CD14-positive monocyte (primary cell): ENCODE data around the gene TNFRSF13B. TPM values are rescaled to one million over a fixed set of nuclear protein-coding genes. Genes with fewer than 3 reads are reported as not detected.

ENCODE experiments used
- DNase-seq, 3 donors: peaks; one replicate each; pipeline ENCODE4 v3.0.0-alpha.2; 2011 to 2022
- H2AFZ ChIP-seq: 2 replicates; pipeline ENCODE4 v1.6.0; 2012; ENCODE audit warnings: mild to moderate bottlenecking, low read depth, low read length, inconsistent platforms; ENCODE audit not compliant: insufficient read depth, poor library complexity, severe bottlenecking
- H3K27ac ChIP-seq, 2 donors: 1 replicate in 1 of 2; 2 replicates in 1 of 2; pipeline ENCODE4 v1.5.1; 2012 to 2013; ENCODE audit warnings: low read length in 2 of 2, control low read depth in 1 of 2, inconsistent platforms in 1 of 2, low read depth in 1 of 2, mild to moderate bottlenecking in 1 of 2
- H3K27me3 ChIP-seq, 2 donors: one replicate each; pipeline versions ENCODE4 v1.6.0 to v1.6.1; 2011 to 2013; ENCODE audit warnings: low read length in 2 of 2; ENCODE audit not compliant: control insufficient read depth in 2 of 2, insufficient read depth in 2 of 2
- H3K36me3 ChIP-seq, 2 donors: replicated peaks in 1 of 2; 1 replicate in 1 of 2; 2 replicates in 1 of 2; pipeline versions ENCODE4 v1.5.1 to v1.6.1; 2012 to 2013; ENCODE audit warnings: low read length in 2 of 2, control low read depth in 1 of 2, inconsistent platforms in 1 of 2, mild to moderate bottlenecking in 1 of 2; ENCODE audit not compliant: insufficient read depth in 2 of 2, control insufficient read depth in 1 of 2
- H3K4me1 ChIP-seq, 2 donors: 1 replicate in 1 of 2; 2 replicates in 1 of 2; pipeline versions ENCODE4 v1.5.1 to v1.6.1; 2012 to 2013; ENCODE audit warnings: low read length in 2 of 2, control low read depth in 1 of 2, inconsistent platforms in 1 of 2, mild to moderate bottlenecking in 1 of 2, moderate library complexity in 1 of 2; ENCODE audit not compliant: insufficient read depth in 2 of 2, control insufficient read depth in 1 of 2
- H3K4me2 ChIP-seq: replicated peaks from 2 replicates; pipeline ENCODE3; 2012; ENCODE audit warnings: low read length, moderate library complexity, mild to moderate bottlenecking; ENCODE audit not compliant: poor library complexity, severe bottlenecking; ENCODE audit errors: extremely low read depth
- H3K4me3 ChIP-seq, 3 experiments: fragments of 200-600 bp in 1 of 3; sonication (generic) in 1 of 3; replicated peaks in 1 of 3; 1 replicate in 2 of 3; 2 replicates in 1 of 3; pipeline ENCODE4 v1.5.1; 2011 to 2013; ENCODE audit warnings: low read length in 3 of 3, mild to moderate bottlenecking in 3 of 3, control low read depth in 2 of 3, low read depth in 2 of 3, inconsistent platforms in 1 of 3, moderate library complexity in 1 of 3
- H3K79me2 ChIP-seq: 2 replicates; pipeline ENCODE4 v1.6.0; 2012; ENCODE audit warnings: mild to moderate bottlenecking, control low read depth, inconsistent platforms, low read length, moderate library complexity; ENCODE audit not compliant: insufficient read depth
- H3K9ac ChIP-seq: 2 replicates; pipeline ENCODE4 v1.6.0; 2017; ENCODE audit warnings: low read length, mild to moderate bottlenecking; ENCODE audit not compliant: insufficient read depth, poor library complexity, severe bottlenecking
- H3K9me3 ChIP-seq, 2 donors: replicated peaks in 1 of 2; 1 replicate in 1 of 2; 2 replicates in 1 of 2; pipeline versions ENCODE4 v1.5.1 to v1.6.1; 2012 to 2013; ENCODE audit warnings: low read length in 2 of 2, control low read depth in 1 of 2; ENCODE audit not compliant: control insufficient read depth in 1 of 2, insufficient read depth in 1 of 2
- H4K20me1 ChIP-seq: 2 replicates; pipeline ENCODE4 v1.6.0; 2012; ENCODE audit warnings: mild to moderate bottlenecking, low read length, control low read depth, moderate library complexity; ENCODE audit not compliant: insufficient read depth
- H3K27ac Mint-ChIP-seq, 7 donors: one replicate each; pipeline ENCODE4 v1.8.0; 2020; ENCODE audit warnings: mild to moderate bottlenecking in 7 of 7, mixed read lengths in 7 of 7, moderate library complexity in 6 of 7, inconsistent platforms in 2 of 7
- H3K27me3 Mint-ChIP-seq, 3 donors: one replicate each; pipeline ENCODE4 v1.8.0; 2021 to 2022; ENCODE audit warnings: low read depth in 3 of 3, mild to moderate bottlenecking in 3 of 3, mixed read lengths in 3 of 3, moderate library complexity in 3 of 3, inconsistent platforms in 1 of 3
- H3K36me3 Mint-ChIP-seq, 2 donors: one replicate each; pipeline ENCODE4 v1.8.0; 2020; ENCODE audit warnings: mixed read lengths in 2 of 2, inconsistent platforms in 1 of 2, mild to moderate bottlenecking in 1 of 2
- H3K4me1 Mint-ChIP-seq: one replicate; pipeline ENCODE4 v1.8.0; 2020; ENCODE audit warnings: mild to moderate bottlenecking, mixed read lengths
- H3K4me3 Mint-ChIP-seq, 2 donors: one replicate each; pipeline ENCODE4 v1.8.0; 2020; ENCODE audit warnings: mild to moderate bottlenecking in 2 of 2, mixed read lengths in 2 of 2, moderate library complexity in 1 of 2
- H3K9me3 Mint-ChIP-seq, 7 donors: one replicate each; pipeline ENCODE4 v1.8.0; 2020 to 2022; ENCODE audit warnings: mixed read lengths in 7 of 7, mild to moderate bottlenecking in 6 of 7, moderate library complexity in 6 of 7, inconsistent platforms in 2 of 7
- WGBS: methylation state at CpG from one replicate; pipeline ENCODE4 v1.1.5; 2013; ENCODE audit warnings: missing lambda C conversion rate; ENCODE audit not compliant: insufficient coverage; 5-methylcytosine and 5-hydroxymethylcytosine counted together
- intact Hi-C, 2 donors: fragments of 100-400 bp; cut with micrococcal nuclease; formaldehyde crosslinking; loops; one replicate each; pipeline versions ENCODE4 v1.15.0 to v1.15.1; 2023
- polyA plus RNA-seq, 3 donors: library from polyadenylated mRNA; depleted of rRNA in 1 of 3; unstranded in 2 of 3; stranded (reverse) in 1 of 3; fragments of 300-500 nt in 2 of 3; fragments of >200 nt in 1 of 3; fragmentation: Illumina TruSeq in 2 of 3; gene quantifications; 1 replicate in 2 of 3; 2 replicates in 1 of 3; pipeline ENCODE4 v1.2.3, GENCODE V29; 2012 to 2021
- TF ChIP-seq, protein P1 (sequence below): fragments of 200-600 bp; IDR thresholded peaks from one replicate; pipeline ENCODE4 v1.8.0; 2022; ENCODE audit warnings: antibody characterized with exemption, mild to moderate bottlenecking

The TNFRSF13B gene
- polyA plus RNA-seq, 3 donors, result 0.21 to 0.47 TPM; not detected in 1

DNA sequence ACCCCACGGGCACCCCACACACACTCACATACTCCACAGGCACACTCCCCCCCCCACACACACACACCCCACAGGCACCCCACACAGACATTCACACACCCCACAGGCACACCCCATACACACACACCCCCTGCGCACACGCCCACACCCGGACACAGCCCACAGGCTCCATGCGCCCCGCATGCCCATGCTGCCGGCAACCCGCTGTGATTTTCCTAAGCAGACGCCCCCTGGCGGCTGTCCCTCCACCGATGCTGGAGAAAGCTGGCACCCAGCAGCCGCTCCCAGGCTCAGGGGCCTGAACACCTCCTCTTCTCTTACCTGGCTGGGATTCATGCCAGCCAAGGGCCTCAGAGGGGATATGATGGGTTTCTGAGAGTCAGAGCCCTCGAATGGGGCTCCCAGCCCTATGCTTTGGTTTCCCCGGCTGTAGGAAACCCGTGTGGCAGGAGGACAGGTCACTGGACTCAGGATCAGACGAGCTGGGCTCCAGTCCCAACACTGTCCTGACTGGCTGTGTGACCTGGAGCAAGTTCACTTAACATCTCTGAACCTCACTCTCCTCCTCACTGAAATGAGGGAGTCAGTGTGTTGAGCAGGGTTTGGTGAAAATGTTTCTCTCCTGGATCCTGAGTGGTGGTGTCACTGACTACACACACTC is 19.6 kb upstream of the TNFRSF13B start:
- Histone ChIP-seq H2AFZ (peak overlapping the region; percentile 48), H3K4me3 (no peak overlapping the region), H4K20me1 (no peaks in the 10 kb centered on the region), H3K27me3 (no peaks in the 10 kb centered on the region), H3K36me3 (no peaks in the 10 kb centered on the region), H3K9ac (no peak overlapping the region), H3K79me2 (no peaks in the 10 kb centered on the region), H3K4me2 (no peak overlapping the region), H3K27ac (no peak overlapping the region), H3K4me1 (peaks cover 35 to 46% of the 10 kb centered on the region in 2 donors), H3K9me3 (no peaks in the 10 kb centered on the region)
- Mint-ChIP-seq H3K4me1 (peaks cover 40% of the 10 kb centered on the region), H3K9me3 (no peaks in the 10 kb centered on the region), H3K27me3 (peaks cover 0 to 6% (median 2%) of the 10 kb centered on the region in 3 donors), H3K4me3 (no peak overlapping the region), H3K36me3 (peaks cover 0 to 1% of the 10 kb centered on the region in 2 donors), H3K27ac (peak overlapping the region in 1 of 7 donors; percentile 70)
- 17% methylated on average over 15 of the region's 16 CpGs for WGBS
- peak; percentile 61 to 71 (median 70) for DNase-seq
- intact Hi-C loops, result loop anchor here in 1 of 2 donors (5.0 kb wide), 1 partner anchor 454 kb away; no protein-coding TSS in a partner anchor
- TF ChIP-seq, protein P1, sequence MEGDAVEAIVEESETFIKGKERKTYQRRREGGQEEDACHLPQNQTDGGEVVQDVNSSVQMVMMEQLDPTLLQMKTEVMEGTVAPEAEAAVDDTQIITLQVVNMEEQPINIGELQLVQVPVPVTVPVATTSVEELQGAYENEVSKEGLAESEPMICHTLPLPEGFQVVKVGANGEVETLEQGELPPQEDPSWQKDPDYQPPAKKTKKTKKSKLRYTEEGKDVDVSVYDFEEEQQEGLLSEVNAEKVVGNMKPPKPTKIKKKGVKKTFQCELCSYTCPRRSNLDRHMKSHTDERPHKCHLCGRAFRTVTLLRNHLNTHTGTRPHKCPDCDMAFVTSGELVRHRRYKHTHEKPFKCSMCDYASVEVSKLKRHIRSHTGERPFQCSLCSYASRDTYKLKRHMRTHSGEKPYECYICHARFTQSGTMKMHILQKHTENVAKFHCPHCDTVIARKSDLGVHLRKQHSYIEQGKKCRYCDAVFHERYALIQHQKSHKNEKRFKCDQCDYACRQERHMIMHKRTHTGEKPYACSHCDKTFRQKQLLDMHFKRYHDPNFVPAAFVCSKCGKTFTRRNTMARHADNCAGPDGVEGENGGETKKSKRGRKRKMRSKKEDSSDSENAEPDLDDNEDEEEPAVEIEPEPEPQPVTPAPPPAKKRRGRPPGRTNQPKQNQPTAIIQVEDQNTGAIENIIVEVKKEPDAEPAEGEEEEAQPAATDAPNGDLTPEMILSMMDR, result peak; percentile 82

DNA sequence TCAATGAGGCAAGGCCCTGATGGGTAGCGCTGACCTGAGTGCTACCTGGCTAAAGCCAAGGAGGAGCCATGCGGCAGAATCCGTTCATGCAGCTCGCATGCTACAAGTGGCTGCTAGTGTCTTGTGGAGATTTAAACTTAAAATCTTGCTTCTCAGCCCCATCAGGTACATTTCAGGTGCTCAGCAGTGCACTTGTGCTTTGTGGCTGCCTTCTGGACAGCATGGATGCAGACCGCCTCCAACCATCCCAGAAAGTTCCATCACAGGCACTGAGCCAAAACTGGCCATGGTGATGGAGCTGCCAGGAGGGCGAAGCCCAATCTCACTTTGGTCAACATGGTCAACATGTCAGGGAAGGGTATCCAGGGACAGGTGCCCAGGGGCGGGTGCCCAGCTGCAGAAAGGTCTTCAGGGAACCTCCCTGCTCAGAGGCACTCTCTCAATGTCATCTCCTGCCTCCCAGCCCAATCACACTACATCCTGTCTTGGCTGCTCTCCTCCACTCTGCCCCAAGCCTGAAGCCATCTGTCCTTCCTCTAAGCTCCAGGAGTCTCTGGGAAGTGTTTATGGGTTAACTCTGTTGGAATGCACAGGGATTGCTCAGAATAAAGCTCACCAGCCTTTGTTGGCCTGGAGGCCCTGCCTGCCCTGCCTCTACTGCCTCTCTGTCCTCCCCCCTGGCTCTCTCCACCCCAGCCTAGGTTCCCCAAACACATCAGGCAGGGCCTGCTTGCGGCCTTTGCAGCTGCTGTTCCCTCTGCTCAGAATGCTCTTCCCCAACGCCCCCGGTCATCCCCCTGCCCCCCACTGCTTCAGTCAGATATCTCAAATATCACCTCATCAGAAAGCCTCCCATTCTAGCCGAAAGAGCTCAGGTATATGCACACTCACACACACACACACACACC is 18.3 kb upstream of the TNFRSF13B start:
- no peaks in the 10 kb centered on the region for H4K20me1 ChIP-seq
- 93% methylated on average over 11 of the region's 11 CpGs for WGBS
- no peaks in the 10 kb centered on the region for H3K9me3 ChIP-seq
- no peak overlapping the region for H3K9ac ChIP-seq
- no peaks in the 10 kb centered on the region for H3K9me3 Mint-ChIP-seq
- intact Hi-C loops, result loop anchor here in 1 of 2 donors (5.0 kb wide), 1 partner anchor 453 kb away; no protein-coding TSS in a partner anchor
- DNase-seq, result no peak
- H3K4me1 ChIP-seq, result peaks cover 35 to 46% of the 10 kb centered on the region in 2 donors
- H3K27ac ChIP-seq, result peak overlapping the region; percentile 2 to 87
- no peaks in the 10 kb centered on the region for H3K36me3 ChIP-seq
- H2AFZ ChIP-seq, result peak overlapping the region; percentile 39
- H3K4me3 Mint-ChIP-seq, result no peak overlapping the region
- peak overlapping the region in 5 of 7 donors; percentile 38 to 97 (median 95) for H3K27ac Mint-ChIP-seq
- H3K79me2 ChIP-seq, result no peaks in the 10 kb centered on the region
- TF ChIP-seq, protein P1, result no peak
- peaks cover 0 to 1% of the 10 kb centered on the region in 2 donors for H3K36me3 Mint-ChIP-seq
- H3K4me1 Mint-ChIP-seq, result peaks cover 40% of the 10 kb centered on the region
- H3K27me3 ChIP-seq, result no peaks in the 10 kb centered on the region
- peaks cover 0 to 6% (median 1%) of the 10 kb centered on the region in 3 donors for H3K27me3 Mint-ChIP-seq
- H3K4me3 ChIP-seq, result no peak overlapping the region
- peak overlapping the region; percentile 22 for H3K4me2 ChIP-seq
